Keratinocyte (primary cell): ENCODE data around the gene PALB2. TPM values are rescaled to one million over a fixed set of nuclear protein-coding genes. Genes with fewer than 3 reads are reported as not detected.

Experiments
- DNase-seq: peaks from one replicate; pipeline ENCODE4 v3.0.0-alpha.2; 2011; ENCODE audit warnings: low read depth, missing footprints, low spot score
- FAIRE-seq: peaks from 2 replicates; lab custom pipeline; 2011; peaks lifted over from hg19 to GRCh38; lab: Jason Lieb, UNC
- H2AFZ ChIP-seq: 2 replicates; pipeline ENCODE4 v1.6.0; 2012; ENCODE audit warnings: low read length, control low read depth, inconsistent platforms; ENCODE audit not compliant: control insufficient read depth
- H3K27ac ChIP-seq: 2 replicates; pipeline ENCODE4 v1.5.1; 2011; ENCODE audit warnings: low read length; ENCODE audit not compliant: control insufficient read depth, insufficient read depth
- H3K27me3 ChIP-seq: 3 replicates; pipeline ENCODE4 v1.6.0; 2011; ENCODE audit warnings: low read length; ENCODE audit not compliant: control insufficient read depth, insufficient read depth; ENCODE audit errors: extremely low read depth
- H3K36me3 ChIP-seq, 2 experiments: 2 replicates in 1 of 2; 3 replicates in 1 of 2; pipeline ENCODE4 v1.5.1; 2011; ENCODE audit warnings: low read length in 2 of 2, mild to moderate bottlenecking in 1 of 2; ENCODE audit not compliant: control insufficient read depth in 2 of 2, insufficient read depth in 2 of 2; ENCODE audit errors: extremely low read depth in 1 of 2
- H3K4me1 ChIP-seq: 3 replicates; pipeline ENCODE4 v1.5.1; 2011; ENCODE audit warnings: low read length; ENCODE audit not compliant: control insufficient read depth, insufficient read depth; ENCODE audit errors: extremely low read depth
- H3K4me2 ChIP-seq: 3 replicates; pipeline ENCODE4 v1.6.0; 2011; ENCODE audit warnings: low read depth, low read length; ENCODE audit not compliant: control insufficient read depth, insufficient read depth; ENCODE audit errors: extremely low read depth
- H3K4me3 ChIP-seq, 3 experiments: fragments of 200-600 bp in 1 of 3; sonication (generic) in 1 of 3; 2 replicates in 2 of 3; 3 replicates in 1 of 3; pipeline ENCODE4 v1.5.1; 2011 to 2016; ENCODE audit warnings: low read length in 3 of 3, mild to moderate bottlenecking in 3 of 3, control low read depth in 2 of 3, inconsistent platforms in 1 of 3, low read depth in 1 of 3, mixed read lengths in 1 of 3, mixed run types in 1 of 3, moderate library complexity in 1 of 3; ENCODE audit not compliant: control insufficient read depth in 2 of 3, insufficient read depth in 2 of 3; ENCODE audit errors: extremely low read depth in 1 of 3
- H3K79me2 ChIP-seq: 2 replicates; pipeline ENCODE4 v1.6.0; 2012; ENCODE audit warnings: low read length; ENCODE audit not compliant: control insufficient read depth, insufficient read depth
- H3K9ac ChIP-seq: 3 replicates; pipeline ENCODE4 v1.6.0; 2011; ENCODE audit warnings: low read length; ENCODE audit not compliant: control insufficient read depth, insufficient read depth; ENCODE audit errors: extremely low read depth
- H3K9me1 ChIP-seq: 3 replicates; pipeline ENCODE4 v1.6.0; 2011; ENCODE audit warnings: low read length; ENCODE audit not compliant: control insufficient read depth, insufficient read depth; ENCODE audit errors: extremely low read depth
- H3K9me3 ChIP-seq: 2 replicates; pipeline ENCODE4 v1.5.1; 2012; ENCODE audit warnings: low read depth, low read length; ENCODE audit not compliant: control insufficient read depth
- H4K20me1 ChIP-seq: 3 replicates; pipeline ENCODE4 v1.6.0; 2011; ENCODE audit warnings: low read length; ENCODE audit not compliant: control insufficient read depth, insufficient read depth; ENCODE audit errors: extremely low read depth
- EZH2 ChIP-seq: IDR thresholded peaks from one replicate; pipeline ENCODE4 v1.6.1; 2012; ENCODE audit warnings: inconsistent platforms, mild to moderate bottlenecking, low read length, moderate library complexity
- dilution Hi-C: fragments of 300-500 bp; cut with MboI; formaldehyde crosslinking; loops from one replicate; pipeline ENCODE4 v1.7.0; 2020; ENCODE audit warnings: low sequenced_read_pairs; ENCODE audit not compliant: extremely low pct_ligation_motif_present
- polyA plus RNA-seq, 5 experiments: library from polyadenylated mRNA; depleted of rRNA in 3 of 5; stranded (reverse) in 3 of 5; stranded (forward) in 1 of 5; unstranded in 1 of 5; fragments of >200 nt; gene quantifications; 1 replicate in 1 of 5; 2 replicates in 3 of 5; 3 replicates in 1 of 5; pipeline versions ENCODE4 v1.2.1 to v1.2.3, GENCODE V29; 2011 to 2012; ENCODE audit warnings: missing spikeins in 2 of 5, low read depth in 1 of 5, low replicate concordance in 1 of 5
- TF ChIP-seq, protein P1 (sequence below), 3 experiments: IDR thresholded peaks in 1 of 3; conservative IDR thresholded peaks in 1 of 3; optimal IDR thresholded peaks in 1 of 3; 2 replicates in 2 of 3; 3 replicates in 1 of 3; pipeline versions ENCODE3 to v1.5.1; 2011; ENCODE audit warnings: low read length in 3 of 3, mild to moderate bottlenecking in 3 of 3, moderate library complexity in 2 of 3, control low read depth in 1 of 3, inconsistent platforms in 1 of 3; ENCODE audit not compliant: insufficient read depth in 2 of 3; ENCODE audit errors: extremely low read depth in 1 of 3

Gene PALB2
- polyA plus RNA-seq, 1 donor (not counting 4 experiments of a cell fraction or from before 2014, with no cell fraction given): 18.7 TPM

DNA sequence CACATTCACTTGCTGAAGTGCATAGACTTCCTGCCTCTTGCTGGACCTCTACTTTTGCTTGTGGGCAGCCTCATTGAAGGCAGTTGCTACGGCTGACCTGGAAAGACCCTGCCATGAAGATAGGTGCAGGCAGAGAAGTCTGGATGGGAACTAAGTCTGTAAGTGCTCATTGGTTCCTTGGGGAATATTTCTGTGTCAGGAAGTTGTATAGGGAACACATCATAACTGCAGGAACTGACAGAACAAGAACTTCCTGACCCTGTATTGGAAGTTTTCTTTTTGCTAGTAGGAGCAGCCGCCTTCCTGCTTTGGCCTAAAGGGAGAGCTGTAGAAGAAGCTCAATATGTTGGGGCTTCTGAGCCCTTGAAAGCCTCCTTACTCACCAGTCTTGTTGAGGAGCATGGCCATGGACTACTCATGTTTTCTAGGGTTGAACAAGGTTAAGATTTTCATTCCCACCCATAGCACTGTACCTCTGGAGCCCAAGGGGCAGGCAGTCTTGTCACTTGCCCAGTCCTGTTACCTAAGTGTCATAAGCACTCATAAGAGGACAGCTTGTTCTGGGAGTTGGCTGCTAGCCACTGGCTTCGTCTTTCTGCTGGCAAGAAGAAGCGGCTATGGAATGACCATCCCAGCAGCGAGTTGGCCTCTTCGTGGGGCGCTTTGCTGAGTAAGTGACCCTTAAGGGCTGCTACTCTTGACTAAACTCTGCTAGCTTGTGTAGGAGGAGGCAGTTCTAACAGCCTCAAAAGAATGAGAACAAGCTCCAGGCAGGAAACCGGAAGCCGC is 76.3 kb downstream of the PALB2 start:
- H2AFZ ChIP-seq: no peak overlapping the region
- dilution Hi-C loops: no loop called here
- no peaks in the 10 kb centered on the region for H3K27me3 ChIP-seq
- no peaks in the 10 kb centered on the region for H3K9me1 ChIP-seq
- no peak overlapping the region for H3K27ac ChIP-seq
- H3K36me3 ChIP-seq: peaks cover 43 to 45% of the 10 kb centered on the region in 2 experiments
- DNase-seq: no peak
- peaks cover 10% of the 10 kb centered on the region for H3K79me2 ChIP-seq
- H4K20me1 ChIP-seq: no peaks in the 10 kb centered on the region
- no peaks in the 10 kb centered on the region for H3K9me3 ChIP-seq
- FAIRE-seq: no peak
- TF ChIP-seq, protein P1, sequence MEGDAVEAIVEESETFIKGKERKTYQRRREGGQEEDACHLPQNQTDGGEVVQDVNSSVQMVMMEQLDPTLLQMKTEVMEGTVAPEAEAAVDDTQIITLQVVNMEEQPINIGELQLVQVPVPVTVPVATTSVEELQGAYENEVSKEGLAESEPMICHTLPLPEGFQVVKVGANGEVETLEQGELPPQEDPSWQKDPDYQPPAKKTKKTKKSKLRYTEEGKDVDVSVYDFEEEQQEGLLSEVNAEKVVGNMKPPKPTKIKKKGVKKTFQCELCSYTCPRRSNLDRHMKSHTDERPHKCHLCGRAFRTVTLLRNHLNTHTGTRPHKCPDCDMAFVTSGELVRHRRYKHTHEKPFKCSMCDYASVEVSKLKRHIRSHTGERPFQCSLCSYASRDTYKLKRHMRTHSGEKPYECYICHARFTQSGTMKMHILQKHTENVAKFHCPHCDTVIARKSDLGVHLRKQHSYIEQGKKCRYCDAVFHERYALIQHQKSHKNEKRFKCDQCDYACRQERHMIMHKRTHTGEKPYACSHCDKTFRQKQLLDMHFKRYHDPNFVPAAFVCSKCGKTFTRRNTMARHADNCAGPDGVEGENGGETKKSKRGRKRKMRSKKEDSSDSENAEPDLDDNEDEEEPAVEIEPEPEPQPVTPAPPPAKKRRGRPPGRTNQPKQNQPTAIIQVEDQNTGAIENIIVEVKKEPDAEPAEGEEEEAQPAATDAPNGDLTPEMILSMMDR (optimal IDR thresholded peaks at IDR 0.05 in 1 of 3, IDR thresholded peaks at IDR 0.05 in 1 of 3, conservative IDR thresholded peaks at IDR 0.05 in 1 of 3; ENCODE audit: extremely low read depth in 1 of 3, insufficient read depth in 2 of 3, low read length in 3 of 3): no peak
- H3K4me1 ChIP-seq: no peaks in the 10 kb centered on the region
- H3K9ac ChIP-seq: no peak overlapping the region
- no peak overlapping the region for H3K4me2 ChIP-seq
- H3K4me3 ChIP-seq: no peak overlapping the region

DNA sequence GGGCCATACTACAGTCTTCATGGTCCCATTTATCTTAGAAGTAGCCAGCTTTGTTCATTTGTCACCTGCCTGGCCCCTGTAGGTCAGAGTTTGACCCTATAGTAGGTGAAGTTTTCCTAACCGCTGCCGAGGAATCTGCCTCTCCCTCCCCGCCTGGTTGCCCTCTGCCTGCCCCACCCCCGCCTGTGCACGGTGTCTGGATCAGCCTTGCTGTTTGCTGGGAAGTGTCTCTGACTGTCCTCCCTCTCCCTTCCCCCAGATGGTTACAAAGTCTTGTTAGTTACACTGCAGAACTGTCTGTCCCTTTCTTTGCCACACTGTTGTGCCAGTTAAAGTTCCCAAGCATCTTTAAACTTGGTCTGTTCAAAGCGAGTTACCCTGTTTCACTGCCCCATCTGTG is 77.9 kb downstream of the PALB2 start:
- no peak overlapping the region for H3K4me3 ChIP-seq
- no peak for TF ChIP-seq EZH2
- TF ChIP-seq, protein P1 (optimal IDR thresholded peaks at IDR 0.05 in 1 of 3, IDR thresholded peaks at IDR 0.05 in 1 of 3, conservative IDR thresholded peaks at IDR 0.05 in 1 of 3; ENCODE audit: extremely low read depth in 1 of 3, insufficient read depth in 2 of 3, low read length in 3 of 3): no peak
- peaks cover 43 to 53% of the 10 kb centered on the region in 2 experiments for H3K36me3 ChIP-seq
- no peak for DNase-seq
- dilution Hi-C loops: no loop called here
- H3K4me1 ChIP-seq: peaks cover 4% of the 10 kb centered on the region
- H3K27ac ChIP-seq: no peak overlapping the region
- H4K20me1 ChIP-seq: no peaks in the 10 kb centered on the region
- H3K9me3 ChIP-seq: no peaks in the 10 kb centered on the region
- H3K4me2 ChIP-seq: no peak overlapping the region
- H3K9ac ChIP-seq: no peak overlapping the region
- H3K27me3 ChIP-seq: no peaks in the 10 kb centered on the region
- H2AFZ ChIP-seq: no peak overlapping the region
- peaks cover 26% of the 10 kb centered on the region for H3K79me2 ChIP-seq
- no peak for FAIRE-seq
- no peaks in the 10 kb centered on the region for H3K9me1 ChIP-seq
